Measurements from ENCODE around the gene HDAC4.

HDAC4 gene

DNA sequence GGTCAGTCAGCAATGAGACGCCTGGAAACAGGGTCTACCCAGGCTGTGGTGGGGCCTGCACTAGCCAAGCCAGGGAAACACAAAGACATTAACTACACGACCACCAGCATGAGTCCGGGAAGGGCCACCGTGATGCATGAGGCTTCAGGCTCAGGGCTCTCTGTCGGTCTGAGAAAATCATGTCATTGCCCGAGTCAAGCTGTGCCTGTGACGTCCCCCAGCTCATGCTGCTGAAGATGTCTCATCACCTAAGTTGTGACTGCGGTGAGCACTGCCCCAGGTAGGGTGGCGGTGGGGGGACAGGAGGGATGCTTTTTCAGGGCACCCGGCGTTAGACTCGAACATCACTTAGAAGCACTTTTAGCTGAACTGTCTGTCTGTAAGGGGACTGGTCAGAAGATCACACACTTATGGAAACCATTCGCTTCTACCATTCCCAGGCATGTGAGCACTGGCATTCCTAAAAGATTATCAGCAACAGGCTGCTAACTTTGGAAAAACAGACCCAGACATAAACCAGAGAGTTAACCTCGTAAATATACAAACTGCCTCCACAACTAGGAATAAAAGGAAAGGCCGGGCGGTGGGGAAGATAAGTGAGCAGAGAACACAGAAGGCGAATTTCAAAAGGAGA, 234.5 kb downstream of the HDAC4 start:
- no peak for DNase-seq (ENCODE audit: low read depth)

DNA sequence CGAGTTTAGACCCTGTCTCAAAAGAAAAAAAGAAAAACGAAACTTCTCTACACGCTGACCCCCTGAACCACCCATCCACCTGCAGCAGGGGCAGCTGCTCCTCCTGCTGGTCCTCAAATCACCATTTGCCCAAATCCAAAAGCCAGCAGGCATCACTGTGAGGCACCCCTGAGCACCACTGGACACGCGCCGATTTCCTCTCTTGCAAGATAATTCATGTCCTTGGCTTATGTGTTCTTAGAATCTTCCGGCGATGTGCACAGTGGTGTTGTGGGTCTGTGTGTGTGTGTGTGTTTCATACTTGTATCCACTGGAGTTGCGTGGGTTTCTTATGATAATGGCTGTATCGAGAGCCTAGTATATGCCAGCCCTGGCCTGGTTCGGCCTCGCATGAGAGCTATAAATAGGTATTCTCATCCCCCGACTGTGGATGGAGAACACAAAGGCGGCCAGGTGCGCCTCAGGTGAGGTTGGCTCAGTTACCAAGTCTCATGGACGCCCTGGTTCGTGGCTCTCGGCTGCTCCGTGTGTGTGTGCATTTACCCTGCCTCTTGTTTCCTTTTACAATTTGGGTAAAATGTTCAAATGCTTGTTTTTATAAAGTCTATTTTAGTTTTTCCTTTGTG, 235.5 kb downstream of the HDAC4 start:
- no peak for DNase-seq (ENCODE audit: low read depth)

DNA sequence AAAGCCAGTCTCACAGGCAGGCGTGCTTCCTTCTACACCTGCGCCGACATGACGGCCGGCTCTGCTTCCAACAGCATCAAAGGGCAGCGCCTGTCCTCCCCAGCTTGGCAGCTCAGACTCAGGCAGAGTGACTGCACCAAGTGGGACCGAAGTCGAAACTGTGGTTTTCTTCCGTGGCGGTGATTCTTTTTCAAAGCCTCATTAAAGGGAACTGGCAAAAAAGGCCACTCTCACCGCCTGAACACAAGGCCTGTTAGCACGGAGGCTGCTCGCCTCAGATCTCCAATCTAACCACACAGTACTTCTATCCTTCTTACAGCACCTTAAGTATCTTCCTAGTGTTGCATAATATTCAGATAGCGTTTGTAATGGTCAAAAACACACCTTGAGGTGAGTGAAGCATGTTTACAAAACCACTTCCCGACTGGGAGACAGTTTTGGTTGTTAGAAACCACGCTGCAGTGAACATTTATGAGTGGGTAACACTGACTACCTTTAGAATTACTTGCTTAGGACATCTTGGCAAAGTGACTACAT, 236.4 kb downstream of the HDAC4 start:
- DNase-seq (ENCODE audit: low read depth) = no peak

DNA sequence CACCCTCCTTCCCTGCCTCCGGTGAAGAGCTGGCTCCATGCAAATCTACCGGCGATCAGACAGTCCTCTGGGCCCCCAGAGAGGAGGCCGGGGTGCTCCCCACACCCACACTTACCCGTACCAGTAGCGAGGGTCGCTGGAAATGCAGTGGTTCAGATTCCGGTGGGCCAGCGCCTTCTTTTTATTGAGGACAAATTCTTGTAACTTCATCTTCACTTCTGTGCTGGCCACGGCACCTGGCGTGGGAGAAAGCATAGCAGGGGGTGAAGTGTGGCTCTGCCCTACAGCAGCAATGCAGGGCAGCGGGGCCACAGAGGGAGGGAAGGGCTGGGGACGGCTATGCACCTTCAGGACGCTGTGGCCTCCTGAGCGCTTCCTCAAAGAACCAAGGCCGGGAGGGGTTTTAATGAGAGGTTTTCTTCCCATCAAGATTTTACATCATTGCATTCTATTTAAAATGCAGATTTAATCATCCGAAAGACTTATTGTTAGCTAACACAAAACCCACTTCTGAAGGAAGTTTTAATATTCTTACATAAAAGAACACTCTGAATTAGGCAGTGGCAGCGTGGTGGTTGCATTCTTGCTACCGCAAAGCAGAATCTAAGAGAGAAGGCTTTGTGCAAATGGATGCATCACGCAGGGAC, 237.0 kb downstream of the HDAC4 start:
- no peak for DNase-seq (ENCODE audit: low read depth)

DNA sequence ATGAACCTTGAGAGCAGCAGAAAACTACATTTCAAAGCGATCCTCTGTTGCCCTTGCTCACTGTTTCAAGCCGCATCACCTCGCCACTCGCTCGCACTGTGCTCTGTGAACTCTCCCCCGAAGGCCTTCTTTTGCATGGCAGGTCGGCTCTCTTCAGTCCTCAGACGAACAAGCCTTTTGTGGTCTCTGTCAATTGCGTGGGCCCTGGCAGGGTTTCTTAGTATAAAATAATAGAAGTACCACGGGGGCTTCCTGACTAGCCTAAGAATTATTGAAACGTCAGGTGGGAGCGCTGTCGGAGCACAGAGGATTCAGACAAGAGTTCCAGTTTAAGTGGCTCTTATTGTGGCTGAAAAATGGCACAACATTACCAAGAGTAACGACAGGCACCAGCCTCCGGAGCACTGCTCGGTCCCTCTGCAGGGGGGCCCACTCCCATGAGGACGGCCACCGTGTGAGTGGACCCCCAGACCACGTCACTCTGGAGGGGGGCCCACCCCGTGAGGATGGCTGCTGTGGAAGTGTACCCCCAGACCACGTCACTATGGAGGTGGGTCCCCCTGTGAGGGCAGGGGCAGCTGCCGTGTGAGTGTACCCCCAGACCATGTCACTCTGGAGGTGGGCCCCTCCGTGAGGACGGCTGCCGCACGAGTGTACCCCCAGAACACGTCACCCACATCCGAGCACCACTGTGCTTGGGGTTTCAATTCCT, 237.7 kb downstream of the HDAC4 start:
- no peak for DNase-seq (ENCODE audit: low read depth)

DNA sequence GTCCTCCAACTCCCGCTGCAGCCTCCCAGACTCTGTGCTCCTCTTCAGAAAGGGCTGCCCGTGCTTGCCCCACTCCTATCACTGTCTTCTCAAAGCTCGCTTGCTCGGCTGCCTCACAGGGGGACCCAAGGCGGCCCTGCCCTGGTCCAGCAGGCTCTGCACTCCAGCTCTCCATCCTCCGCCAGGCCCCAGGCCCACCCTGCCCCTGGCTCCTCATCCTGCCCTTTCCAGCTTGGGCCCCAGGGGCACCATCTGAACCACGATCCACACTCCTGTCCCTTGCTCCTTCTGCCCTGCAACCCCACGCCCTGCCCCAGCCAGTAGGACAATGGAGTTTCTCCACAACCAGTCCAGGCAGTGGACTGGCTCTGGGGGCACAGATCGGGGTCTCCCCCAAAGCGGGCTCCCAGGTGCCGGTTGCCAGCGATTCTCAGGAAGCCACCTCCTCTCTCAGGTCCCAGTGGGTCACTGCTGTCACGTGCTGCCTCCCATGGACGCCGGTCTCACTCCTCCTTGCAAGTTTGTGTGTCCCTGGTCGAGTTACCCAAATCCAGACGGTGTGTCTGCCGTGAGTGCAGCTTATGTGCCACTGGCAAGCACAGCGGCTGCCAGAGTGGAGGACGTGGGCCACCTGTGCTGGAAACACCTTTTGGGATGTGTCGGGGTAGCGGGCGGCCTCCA, 238.5 kb downstream of the HDAC4 start:
- DNase-seq (ENCODE audit: low read depth) = no peak

DNA sequence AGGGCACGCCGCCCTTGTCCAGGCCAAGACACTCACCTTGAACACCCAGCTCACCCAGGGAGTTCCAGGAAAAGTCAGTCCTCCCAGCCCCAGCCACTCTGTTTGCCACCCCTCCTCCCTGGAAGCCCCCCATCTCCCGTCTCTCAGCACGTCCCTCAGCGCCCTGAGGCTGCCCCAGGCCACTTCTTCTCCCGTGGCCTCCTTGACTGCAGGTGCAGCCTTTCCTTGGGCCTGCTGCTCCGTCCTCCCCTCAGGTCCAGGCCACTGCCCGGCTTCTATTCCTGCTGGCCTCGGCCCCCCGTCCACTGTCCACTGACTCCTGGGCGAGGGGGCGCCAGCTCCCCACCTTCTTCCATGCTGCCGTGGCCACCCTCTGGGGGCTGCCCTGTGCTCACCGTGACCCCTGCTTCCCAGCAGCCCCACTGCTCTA, 239.1 kb downstream of the HDAC4 start:
- no peak for DNase-seq (ENCODE audit: low read depth)

DNA sequence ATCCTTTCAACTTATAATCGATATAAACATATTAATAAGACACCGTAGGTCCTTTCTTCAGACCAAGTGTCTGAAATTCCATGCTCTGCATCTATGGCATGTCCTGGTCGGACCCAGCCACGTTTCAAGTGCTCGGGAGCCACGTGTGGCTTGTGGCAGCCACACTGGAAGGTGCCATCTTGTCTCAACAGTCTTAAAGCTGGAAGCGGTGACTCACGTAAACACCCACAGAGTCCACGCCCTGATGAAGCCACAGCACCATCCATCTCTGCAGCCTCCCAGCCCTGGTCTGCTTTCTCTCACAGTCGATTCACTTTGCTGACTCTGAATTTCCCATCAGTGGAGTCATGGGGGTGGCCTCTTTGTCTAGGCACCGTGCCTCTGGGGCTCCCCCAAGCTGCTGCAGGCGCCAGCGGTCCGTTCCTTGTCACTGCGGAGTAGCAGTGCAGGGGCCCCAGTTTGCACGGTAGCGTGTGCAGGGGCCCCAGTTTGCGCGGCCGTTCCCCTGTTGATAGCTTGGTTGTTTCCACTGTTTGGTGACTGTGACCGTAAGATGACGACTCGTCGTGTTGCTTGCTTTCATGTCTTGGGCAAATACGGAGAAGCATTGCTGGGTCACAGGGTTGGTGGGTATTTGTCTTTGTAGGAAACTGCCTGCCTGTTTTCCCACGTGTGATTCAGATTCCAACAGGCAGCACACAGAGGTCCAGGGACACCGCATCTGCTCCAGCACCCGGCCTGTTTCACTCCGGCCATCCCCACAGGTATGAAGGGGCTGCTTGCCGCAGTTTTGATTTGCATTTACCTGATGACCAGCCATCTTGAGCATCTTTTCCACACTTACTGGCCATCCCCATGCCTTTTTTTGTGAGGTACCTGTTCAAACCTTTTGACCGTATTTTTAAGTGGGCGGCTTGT, 240.3 kb downstream of the HDAC4 start:
- no peak for DNase-seq (ENCODE audit: low read depth)

DNA sequence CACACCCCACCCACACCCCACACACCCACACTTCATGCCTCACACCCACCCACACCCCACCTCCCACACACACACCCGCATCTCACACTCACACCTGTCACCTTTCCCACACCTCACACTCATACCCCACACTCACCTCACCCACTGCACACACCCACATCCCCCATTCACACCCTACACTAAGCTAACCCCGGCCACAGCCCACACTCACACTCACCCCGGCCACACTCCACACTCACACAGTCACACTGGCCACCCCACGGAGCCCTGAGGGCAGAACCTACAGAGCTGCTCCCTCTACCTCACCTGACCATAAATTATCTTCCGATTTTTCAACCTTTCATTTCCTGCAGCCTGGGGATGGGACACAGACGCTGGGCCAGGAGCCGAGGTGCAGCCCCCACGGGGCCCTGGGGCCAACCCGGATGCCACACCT, 241.3 kb downstream of the HDAC4 start:
- no peak for DNase-seq (ENCODE audit: low read depth)

DNA sequence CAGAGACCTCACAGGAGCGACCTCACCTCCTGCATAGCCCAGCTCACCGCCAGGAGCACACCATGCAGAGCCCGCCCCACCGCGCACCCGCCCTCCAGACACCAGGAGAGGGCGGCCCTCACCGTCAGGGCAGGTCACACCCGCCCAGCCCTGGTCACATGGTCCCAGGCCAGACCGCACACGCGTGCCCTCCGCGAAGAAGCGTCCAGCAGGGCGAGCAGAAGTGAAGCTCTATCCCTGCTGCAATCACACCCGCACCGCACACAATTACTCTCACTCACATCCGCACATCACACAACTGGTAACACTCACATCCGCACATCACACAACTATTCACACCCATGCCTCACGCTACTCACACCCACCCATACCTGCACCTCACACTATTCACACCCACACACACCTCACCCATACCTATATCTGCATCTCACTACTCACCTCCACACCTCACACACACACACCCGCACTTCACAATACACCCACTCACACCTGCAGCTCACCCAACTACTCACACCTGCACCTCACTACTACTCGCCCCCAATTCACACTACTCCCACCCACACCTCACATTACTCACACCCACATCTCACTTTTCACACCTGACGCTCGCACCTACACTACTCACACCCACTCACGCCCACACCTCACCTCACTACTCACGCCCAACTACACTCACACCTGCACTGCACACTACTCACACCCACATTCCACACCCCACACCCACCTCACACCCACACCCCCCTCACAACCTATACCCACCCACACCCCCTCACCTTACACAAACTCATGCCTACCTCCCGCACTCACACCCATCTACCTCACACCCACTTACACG, 242.0 kb downstream of the HDAC4 start:
- no peak for DNase-seq (ENCODE audit: low read depth)

DNA sequence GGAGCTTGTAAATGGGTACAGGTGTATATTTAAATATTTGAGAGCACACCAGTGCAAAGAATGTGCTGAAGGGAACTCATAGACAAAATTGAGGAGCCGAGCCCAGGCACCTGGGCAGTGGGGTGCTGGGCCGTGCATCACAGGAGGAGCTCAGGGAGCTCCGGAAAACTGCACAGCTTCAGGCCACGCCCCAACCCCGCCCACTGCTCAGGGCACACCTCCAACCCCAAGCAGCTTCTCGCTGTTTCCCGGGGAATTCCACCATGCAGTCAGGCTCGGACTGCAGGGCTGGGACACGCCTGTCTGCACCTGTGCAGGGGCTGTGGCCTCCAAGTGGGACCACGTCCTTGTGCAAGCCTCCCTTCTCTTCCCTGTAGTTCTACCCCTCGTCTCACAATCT, 243.0 kb downstream of the HDAC4 start:
- DNase-seq (ENCODE audit: low read depth) = no peak

DNA sequence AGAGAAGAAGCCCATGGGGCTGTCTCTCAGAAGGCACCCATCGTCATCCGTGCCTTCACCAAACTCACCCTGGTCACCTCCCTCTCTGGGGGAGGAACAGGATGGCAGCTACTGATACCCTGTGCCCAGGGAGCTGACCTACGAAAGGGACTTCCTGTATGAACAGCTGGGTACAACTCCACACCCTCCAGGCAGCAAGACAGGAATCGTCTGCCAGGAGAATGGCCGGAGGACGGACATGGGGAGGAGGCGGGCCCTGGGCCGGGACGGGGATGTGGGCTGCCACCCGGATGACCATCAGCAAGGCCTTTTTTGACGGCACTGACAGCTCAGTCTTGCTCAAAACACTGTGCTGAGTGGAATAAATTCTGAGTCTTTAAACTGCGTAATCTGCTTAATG, 243.6 kb downstream of the HDAC4 start:
- DNase-seq (ENCODE audit: low read depth) = no peak

DNA sequence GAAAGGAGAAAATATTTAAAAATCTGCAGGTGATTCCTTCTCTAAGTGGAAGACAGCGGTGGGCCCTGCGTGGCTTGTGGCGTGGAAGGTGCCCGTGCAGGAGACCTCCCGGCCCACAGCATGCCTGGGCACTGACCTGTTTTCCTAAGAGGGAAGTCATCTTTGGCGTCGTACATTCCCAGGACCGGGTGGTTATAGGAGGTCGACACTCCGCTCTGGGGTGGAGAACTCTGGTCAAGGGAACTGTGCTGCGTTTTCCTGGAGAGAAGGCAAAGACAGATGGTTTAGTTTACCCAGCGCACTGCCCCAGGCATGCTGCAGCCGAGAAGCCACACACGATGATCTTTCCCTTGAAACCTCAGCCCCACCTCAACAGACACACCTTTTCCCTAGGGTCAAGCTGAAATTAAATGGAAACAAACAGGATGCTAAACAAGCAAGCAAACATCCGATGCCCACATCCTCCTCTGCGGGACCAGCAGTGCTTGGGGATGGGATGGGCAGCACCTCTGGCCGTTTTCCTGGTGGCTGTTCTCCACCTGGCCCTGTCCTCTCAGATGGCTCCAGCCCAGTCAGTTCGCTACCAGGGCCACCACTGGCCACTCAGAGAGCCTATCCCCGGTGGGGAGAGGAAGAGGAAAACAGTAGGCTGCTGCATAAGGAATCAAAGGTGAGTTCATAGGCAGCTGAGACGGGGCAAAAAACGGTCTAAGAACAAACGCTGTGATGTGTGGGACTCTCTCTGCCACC, 244.1 kb downstream of the HDAC4 start:
- no peak for DNase-seq (ENCODE audit: low read depth)

DNA sequence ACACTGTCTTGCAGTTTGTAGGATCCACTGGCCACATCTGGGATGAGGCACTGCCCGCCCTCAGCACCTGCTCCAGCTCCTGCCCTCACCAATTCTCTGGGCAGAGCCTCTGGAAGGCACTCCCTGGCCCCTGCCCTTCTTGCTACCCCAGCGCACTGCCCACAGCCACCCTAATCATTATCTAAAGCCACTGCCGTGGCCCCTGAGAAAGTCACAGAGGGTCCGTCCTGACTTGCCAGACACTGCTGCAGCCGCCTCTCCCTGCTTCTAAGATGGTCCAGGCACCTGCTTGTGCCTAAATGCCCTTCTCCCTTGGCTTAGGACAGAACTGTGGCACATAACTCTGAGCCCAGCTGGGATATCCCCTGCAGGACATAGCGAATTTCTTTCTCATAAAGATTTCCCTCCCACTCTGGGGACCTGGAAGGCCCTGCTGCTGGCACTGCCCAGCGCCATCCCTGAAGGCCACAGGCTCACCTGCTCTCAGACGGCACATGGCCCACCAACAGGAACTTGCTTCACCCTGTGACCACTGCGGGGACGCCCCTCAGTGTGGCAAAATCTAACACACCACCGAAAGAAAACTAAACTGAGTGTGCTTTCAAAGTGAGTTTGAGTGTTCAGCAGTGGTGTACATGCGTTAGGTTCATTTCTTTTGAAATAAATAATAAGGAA, 244.9 kb downstream of the HDAC4 start:
- DNase-seq (ENCODE audit: low read depth) = no peak

DNA sequence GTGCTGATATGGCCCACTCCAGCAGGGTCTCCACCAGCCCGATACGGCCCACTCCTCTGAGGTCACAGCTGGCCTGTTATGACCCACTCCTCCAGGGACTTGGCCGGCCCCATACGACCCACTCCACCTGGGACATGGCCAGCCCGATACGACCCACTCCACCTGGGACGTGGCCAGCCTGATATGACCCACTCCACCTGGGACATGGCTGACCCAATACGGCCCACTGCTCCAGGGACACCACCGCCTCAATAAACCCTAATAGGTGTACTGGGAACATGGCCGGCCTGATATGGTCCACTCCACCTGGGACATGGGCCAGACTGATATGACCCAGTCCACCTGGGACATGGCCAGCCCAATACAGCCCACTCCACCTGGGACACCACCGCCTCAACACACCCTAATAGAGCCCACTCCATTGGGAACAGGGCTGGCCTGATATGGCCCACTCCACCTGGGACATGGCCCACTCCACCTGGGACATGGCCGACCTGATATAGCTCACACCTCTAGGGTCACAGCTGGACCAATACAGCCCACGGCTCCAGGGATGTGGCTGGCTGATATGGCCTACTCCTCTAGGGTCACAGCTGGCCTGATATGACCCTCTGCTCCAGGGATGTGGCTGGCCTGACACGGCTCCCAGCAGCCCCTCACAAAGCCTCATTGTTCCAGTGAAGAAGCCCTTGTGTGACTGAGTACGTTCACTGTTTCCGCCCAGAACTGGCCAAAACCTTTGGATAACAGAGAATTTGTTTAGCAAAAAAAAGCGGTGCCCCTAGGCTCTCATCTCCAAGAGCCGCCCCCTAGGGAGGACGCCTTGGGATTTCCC, 245.6 kb downstream of the HDAC4 start:
- DNase-seq (ENCODE audit: low read depth) = no peak

DNA sequence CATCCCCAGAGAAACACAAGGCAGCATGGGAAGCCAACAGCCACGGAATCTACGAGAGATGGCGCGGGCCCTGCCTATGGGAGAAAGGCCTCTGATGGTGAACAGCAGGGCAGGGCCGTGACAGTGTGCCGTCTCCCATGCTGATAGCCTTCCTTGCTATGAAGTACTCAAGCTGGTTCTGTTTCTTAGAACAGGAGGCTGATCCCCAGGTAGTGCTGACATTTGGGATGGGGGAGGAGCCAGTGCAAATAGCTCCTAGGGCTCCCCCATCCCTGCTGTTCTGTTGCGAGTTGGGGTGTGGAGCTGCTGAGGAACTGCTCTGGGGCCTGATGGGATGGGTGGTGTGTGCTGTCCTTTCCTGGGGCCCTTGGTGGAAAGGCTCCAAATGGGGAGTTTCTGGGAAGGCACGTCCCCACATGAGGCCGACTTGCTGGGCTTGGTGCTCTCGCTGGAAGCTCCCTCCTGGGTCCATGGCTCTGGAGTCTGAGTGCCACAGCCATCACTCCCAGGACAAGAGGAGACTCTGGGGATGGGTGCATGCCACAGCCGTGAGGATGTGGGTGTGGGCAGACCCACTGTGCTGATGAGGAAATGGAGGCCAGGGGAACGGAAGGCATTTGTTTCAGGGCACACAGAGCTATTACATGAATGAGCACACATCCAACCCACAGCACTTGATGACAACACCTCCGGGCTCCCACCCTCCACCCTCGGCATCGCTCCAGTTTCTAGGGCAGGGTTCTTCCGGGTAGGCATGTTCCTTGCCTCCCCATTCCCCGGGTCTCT, 246.8 kb downstream of the HDAC4 start:
- no peak for DNase-seq (ENCODE audit: low read depth)

DNA sequence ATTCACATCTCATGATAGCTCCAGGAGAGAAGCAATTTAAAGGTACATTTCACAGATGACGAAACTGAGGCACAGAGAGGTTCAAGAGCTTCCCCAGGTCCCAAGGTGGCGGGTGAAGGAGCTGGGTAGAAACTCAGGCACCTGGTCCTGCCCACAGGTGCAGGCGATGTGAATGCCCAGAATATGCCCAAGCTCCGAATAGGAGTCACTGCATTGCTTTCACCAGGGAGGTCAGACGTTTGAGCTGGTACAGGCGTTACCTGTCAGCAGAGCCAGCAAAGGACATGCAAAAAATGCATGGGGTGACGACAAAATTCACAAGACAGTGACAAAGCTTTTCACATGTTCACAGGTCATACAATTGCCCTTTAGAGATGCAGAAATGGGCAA, 247.9 kb downstream of the HDAC4 start:
- DNase-seq (ENCODE audit: low read depth) = no peak
